Gastroesophageal sphincter (tissue), 4 donors: ENCODE results near the gene TTLL5. TPM values are rescaled to one million over a fixed set of nuclear protein-coding genes. Genes with fewer than 3 reads are reported as not detected.
A peak's percentile ranks its signal among the peaks of the same experiment; 100 is the strongest.

ENCODE experiments used
- ATAC-seq: fragments of 150-250 bp; one replicate; pipeline ENCODE4 v1.9.1; 2016; ENCODE audit warnings: mild to moderate bottlenecking, moderate library complexity
- H3K27ac ChIP-seq, 4 donors: fragments of 200-600 bp; sonication (generic) in 3 of 4; 1 replicate in 3 of 4; 2 replicates in 1 of 4; pipeline ENCODE4 v1.5.1; 2016 to 2019
- H3K27me3 ChIP-seq: fragments of 200-600 bp; sonication (generic); one replicate; pipeline ENCODE4 v1.5.1; 2019
- H3K36me3 ChIP-seq, 2 donors: fragments of 200-600 bp; sonication (generic); one replicate each; pipeline ENCODE4 v1.5.1; 2019; ENCODE audit warnings: control low read depth in 1 of 2
- H3K4me1 ChIP-seq, 3 donors: fragments of 200-600 bp; sonication (generic); 1 replicate in 2 of 3; 2 replicates in 1 of 3; pipeline ENCODE4 v1.5.1; 2016 to 2019; ENCODE audit warnings: control low read depth in 2 of 3
- H3K4me3 ChIP-seq, 2 donors: fragments of 200-600 bp; sonication (generic); one replicate each; pipeline ENCODE4 v1.5.1; 2019; ENCODE audit warnings: mild to moderate bottlenecking in 1 of 2, moderate library complexity in 1 of 2
- H3K9me3 ChIP-seq, 3 donors: fragments of 200-600 bp; sonication (generic); one replicate each; pipeline ENCODE4 v1.5.1; 2017 to 2019; ENCODE audit warnings: control low read depth in 2 of 3
- EP300 ChIP-seq: sonication (generic); formaldehyde crosslinking; IDR thresholded peaks from one replicate; pipeline ENCODE4 v1.6.1; 2017; ENCODE audit warnings: antibody characterized with exemption, mild to moderate bottlenecking
- POLR2A ChIP-seq, 2 donors: fragments of 450-650 bp; IDR thresholded peaks; one replicate each; pipeline ENCODE4 v1.6.1; 2017; ENCODE audit warnings: antibody characterized with exemption in 2 of 2, mild to moderate bottlenecking in 2 of 2, moderate library complexity in 1 of 2
- POLR2AphosphoS5 ChIP-seq: sonication (generic); formaldehyde crosslinking; IDR thresholded peaks from one replicate; pipeline ENCODE4 v1.6.1; 2017; ENCODE audit warnings: antibody characterized with exemption
- WGBS, 2 donors: methylation state at CpG; one replicate each; pipeline ENCODE4 v1.1.5; 2018; ENCODE audit warnings: low coverage in 1 of 2; 5-methylcytosine and 5-hydroxymethylcytosine counted together
- total RNA-seq, 4 donors: library from RNA; depleted of rRNA; stranded (reverse); fragments of >200 nt; gene quantifications; one replicate each; pipeline ENCODE4 v1.1.0, GENCODE V29; 2016
- TF ChIP-seq, protein P1 (sequence below), 4 experiments: fragments of 200-600 bp in 2 of 4; fragments of 450-650 bp in 2 of 4; sonication (generic) in 1 of 4; IDR thresholded peaks; one replicate each; pipeline ENCODE4 v1.5.1; 2017 to 2019; ENCODE audit warnings: antibody characterized with exemption in 4 of 4, mild to moderate bottlenecking in 2 of 4, moderate library complexity in 2 of 4

The TTLL5 gene
- total RNA-seq, 4 donors from 2014 or later: 18.1 to 30.0 (median 22.1) TPM

GRCh38 chr14:75979648-75980565, 318.9 kb downstream of the TTLL5 start:
- TF ChIP-seq EP300: no peak
- TF ChIP-seq, protein P1, sequence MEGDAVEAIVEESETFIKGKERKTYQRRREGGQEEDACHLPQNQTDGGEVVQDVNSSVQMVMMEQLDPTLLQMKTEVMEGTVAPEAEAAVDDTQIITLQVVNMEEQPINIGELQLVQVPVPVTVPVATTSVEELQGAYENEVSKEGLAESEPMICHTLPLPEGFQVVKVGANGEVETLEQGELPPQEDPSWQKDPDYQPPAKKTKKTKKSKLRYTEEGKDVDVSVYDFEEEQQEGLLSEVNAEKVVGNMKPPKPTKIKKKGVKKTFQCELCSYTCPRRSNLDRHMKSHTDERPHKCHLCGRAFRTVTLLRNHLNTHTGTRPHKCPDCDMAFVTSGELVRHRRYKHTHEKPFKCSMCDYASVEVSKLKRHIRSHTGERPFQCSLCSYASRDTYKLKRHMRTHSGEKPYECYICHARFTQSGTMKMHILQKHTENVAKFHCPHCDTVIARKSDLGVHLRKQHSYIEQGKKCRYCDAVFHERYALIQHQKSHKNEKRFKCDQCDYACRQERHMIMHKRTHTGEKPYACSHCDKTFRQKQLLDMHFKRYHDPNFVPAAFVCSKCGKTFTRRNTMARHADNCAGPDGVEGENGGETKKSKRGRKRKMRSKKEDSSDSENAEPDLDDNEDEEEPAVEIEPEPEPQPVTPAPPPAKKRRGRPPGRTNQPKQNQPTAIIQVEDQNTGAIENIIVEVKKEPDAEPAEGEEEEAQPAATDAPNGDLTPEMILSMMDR (IDR thresholded peaks at IDR 0.05): no peak
- Histone ChIP-seq H3K36me3 (no peaks in the 10 kb centered on the region), H3K27me3 (no peaks in the 10 kb centered on the region), H3K27ac (peak overlapping the region; percentile 15 to 98 (median 95)), H3K4me3 (peak overlapping the region; percentile 2 to 76), H3K4me1 (peaks cover 0 to 67% (median 19%) of the 10 kb centered on the region in 3 donors), H3K9me3 (no peaks in the 10 kb centered on the region)
- no peak for ATAC-seq
- 18 to 25% methylated on average over 5 to 8 of the region's 27 CpGs for WGBS, 2 donors

DNA sequence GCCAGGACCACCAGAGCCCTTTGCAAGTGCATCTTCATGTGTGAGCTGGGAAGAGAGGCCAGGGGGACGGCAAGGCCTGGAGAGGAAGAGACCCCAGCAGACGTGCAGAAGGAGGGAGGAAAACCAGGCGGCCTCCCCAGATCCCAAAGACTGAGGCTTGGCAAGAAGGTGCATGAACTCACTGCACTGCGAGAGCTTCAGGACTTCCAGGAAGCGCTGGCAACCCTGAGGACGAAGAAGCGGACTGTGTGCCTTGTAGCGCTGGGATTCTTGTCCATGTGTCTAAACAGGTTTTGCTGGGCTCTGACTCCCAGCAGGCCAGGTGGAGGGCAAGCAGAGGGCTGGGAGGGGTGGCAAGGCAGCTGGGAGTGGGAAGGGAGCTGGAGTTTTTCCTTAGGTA, 319.8 kb downstream of the TTLL5 start:
- H3K27me3 ChIP-seq: no peaks in the 10 kb centered on the region
- H3K4me1 ChIP-seq: peaks cover 0 to 74% (median 19%) of the 10 kb centered on the region in 3 donors
- ATAC-seq: no peak
- 12 to 19% methylated on average over 3 of the region's 8 CpGs for WGBS, 2 donors
- TF ChIP-seq POLR2AphosphoS5 (no peak), EP300 (no peak), POLR2A (IDR thresholded peaks at IDR 0.05) (no peak)
- TF ChIP-seq, protein P1 (IDR thresholded peaks at IDR 0.05): no peak
- H3K27ac ChIP-seq: peak overlapping the region; percentile 93 to 98 (median 96)
- peak overlapping the region; percentile 74 to 76 for H3K4me3 ChIP-seq
- no peaks in the 10 kb centered on the region for H3K9me3 ChIP-seq
- no peaks in the 10 kb centered on the region for H3K36me3 ChIP-seq

- peak within 1 kb of the TSS; percentile 74 to 76 for H3K4me3 ChIP-seq
- 0% methylated on average over 13 to 22 of the region's 26 CpGs for WGBS, 2 donors
- no peaks in the 10 kb centered on the region for H3K9me3 ChIP-seq
- peak; percentile 80 for ATAC-seq
- H3K27me3 ChIP-seq: no peaks in the 10 kb centered on the region
- H3K27ac ChIP-seq: peak within 1 kb of the TSS; percentile 93 to 98 (median 96)
- H3K36me3 ChIP-seq: no peaks in the 10 kb centered on the region
- peaks cover 4 to 77% (median 23%) of the 10 kb centered on the region in 3 donors for H3K4me1 ChIP-seq
- TF ChIP-seq POLR2A (IDR thresholded peaks at IDR 0.05) (peak in 1 of 2 donors; percentile 44), POLR2AphosphoS5 (peak; percentile 84), EP300 (no peak)
- TF ChIP-seq, protein P1 (IDR thresholded peaks at IDR 0.05): no peak
These were observed 320.6 kb downstream of the TTLL5 start, which contains the start of gene TGFB3 for GRCh38 chr14:75981426-75982265. Gene TGFB3, minus strand, starts transcription at chr14:75981995. Its CDS starts 1,102 bp downstream, at chr14:75980893.

- Histone ChIP-seq H3K36me3 (no peaks in the 10 kb centered on the region), H3K4me1 (peaks cover 4 to 77% (median 26%) of the 10 kb centered on the region in 3 donors), H3K27me3 (no peaks in the 10 kb centered on the region), H3K9me3 (no peaks in the 10 kb centered on the region), H3K27ac (peak overlapping the region; percentile 93 to 98 (median 96)), H3K4me3 (peak overlapping the region; percentile 74 to 76)
- ATAC-seq: peak; percentile 73
- 0 to 2% methylated on average over 6 to 8 of the region's 77 CpGs for WGBS, 2 donors
- peak; percentile 53 for TF ChIP-seq POLR2AphosphoS5
- peak in 1 of 2 donors; percentile 13 for TF ChIP-seq POLR2A (IDR thresholded peaks at IDR 0.05)
- TF ChIP-seq, protein P1 (IDR thresholded peaks at IDR 0.05): peak; percentile 50 to 90 (median 56)
- TF ChIP-seq EP300: no peak
These were observed 321.4 kb downstream of the TTLL5 start for GRCh38 chr14:75982266-75983018.
